ENCODE measurements around the gene PLD6.

The PLD6 gene

GRCh38 chr17:17237026-17237799, 31.1 kb upstream of the PLD6 start, which contains the start of gene FLCN:
Gene FLCN, minus strand, starts transcription at chr17:17237168. Its CDS starts 9,031 bp downstream, at chr17:17228137.
- H3K27me3 ChIP-seq (ENCODE audit: control insufficient read depth, insufficient read depth, low read length, poor library complexity, severe bottlenecking): no peaks in the 10 kb centered on the region
- peaks cover 12% of the 10 kb centered on the region for H3K4me1 ChIP-seq (ENCODE audit: control insufficient read depth, insufficient read depth, low read length)
- H3K27ac ChIP-seq (ENCODE audit: insufficient read depth, low read depth, low read length, poor library complexity, severe bottlenecking): peak within 1 kb of the TSS; percentile 99
- H3K36me3 ChIP-seq (ENCODE audit: control insufficient read depth, insufficient read depth, low read length): no peaks in the 10 kb centered on the region
- 0% methylated on average over 53 of the region's 53 CpGs for WGBS, 2 experiments
- peak within 1 kb of the TSS; percentile 98 for H3K4me3 ChIP-seq (ENCODE audit: insufficient read depth, low read depth, low read length)
- H3K9me3 ChIP-seq (ENCODE audit: control insufficient read depth, low read length): no peaks in the 10 kb centered on the region

DNA sequence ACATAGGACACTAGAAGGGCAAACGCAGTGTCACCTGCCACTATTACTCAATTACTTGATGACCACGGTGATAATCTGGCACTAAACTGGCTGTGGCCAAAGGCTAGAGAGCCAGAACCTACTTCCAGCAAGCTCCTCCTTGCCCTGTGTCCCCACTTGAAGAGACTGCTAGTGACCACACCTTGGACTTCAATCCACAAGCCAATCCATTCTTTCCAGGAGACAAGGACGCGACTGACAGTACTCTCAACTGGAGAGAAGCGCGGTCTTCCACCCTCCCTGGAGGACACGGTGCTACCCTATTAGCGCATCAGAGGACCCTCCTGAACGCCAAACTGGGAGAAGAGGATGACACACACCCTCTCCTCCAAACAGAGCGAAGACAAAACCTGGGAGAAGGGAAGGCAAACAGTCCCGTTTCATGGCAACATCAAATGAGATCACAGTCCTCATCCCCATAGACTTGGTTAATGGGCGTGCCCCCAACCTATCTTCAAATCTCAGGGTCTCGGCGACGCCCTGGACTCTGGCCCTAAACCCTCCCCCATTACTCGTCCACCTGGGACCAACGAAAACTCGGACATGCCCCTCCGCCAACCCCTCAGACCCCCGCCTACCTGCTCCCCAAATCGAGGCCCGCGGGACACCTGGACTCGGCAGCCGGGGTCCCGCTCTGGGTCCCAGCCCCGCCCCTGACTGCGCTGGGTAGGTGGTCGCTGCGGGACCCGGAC, 30.3 kb upstream of the PLD6 start:
- peak overlapping the region; percentile 99 for H3K27ac ChIP-seq (ENCODE audit: insufficient read depth, low read depth, low read length, poor library complexity, severe bottlenecking)
- WGBS, 2 experiments: 3% methylated on average over 31 of the region's 31 CpGs
- H3K27me3 ChIP-seq (ENCODE audit: control insufficient read depth, insufficient read depth, low read length, poor library complexity, severe bottlenecking): no peaks in the 10 kb centered on the region

DNA sequence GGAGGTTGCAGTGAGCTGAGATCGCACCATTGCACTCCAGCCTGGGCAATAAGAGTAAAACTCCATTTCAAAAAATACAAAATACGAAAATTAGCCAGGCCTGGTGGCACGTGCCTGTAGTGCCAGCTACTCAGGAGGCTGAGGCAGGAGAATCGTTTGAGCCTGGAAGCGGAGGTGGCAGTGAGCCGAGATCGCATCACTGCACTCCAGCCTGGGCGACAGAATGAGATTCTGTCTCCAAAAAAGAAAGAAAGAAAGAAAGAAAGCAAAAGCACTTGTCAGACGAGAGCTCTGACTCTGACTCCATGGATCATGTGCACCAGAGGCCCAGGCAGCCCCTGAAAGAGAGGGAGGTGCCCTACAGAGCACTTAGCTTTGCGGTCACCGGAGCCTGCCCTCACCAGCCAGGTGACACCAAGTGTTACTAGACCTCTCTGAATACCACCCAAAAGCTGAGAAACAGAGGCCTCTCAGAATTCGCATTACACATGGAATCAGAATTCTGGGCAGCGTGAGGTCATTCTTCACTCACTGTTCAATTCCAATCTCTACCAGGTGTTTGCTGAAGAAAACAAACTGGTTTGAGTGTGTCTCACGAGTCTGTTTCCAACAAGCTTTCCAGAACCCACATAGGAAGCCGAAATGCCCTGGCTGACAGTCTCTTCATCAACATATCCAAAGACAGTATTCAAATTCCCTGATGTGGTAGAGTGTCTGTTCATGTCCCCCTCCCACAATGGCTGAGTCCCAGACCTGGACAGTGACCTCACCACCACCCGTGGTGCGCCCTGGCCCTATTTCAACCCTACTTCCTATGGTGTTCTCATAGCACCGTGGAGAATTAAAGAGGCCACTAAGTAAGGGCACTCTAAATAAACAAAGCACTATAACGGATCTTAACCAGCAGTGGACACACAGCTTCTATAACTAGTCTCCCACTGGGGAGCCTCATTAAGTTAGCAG, 29.4 kb upstream of the PLD6 start:
- H3K36me3 ChIP-seq (ENCODE audit: control insufficient read depth, insufficient read depth, low read length): peaks cover 8% of the 10 kb centered on the region
- peaks cover 12% of the 10 kb centered on the region for H3K4me1 ChIP-seq (ENCODE audit: control insufficient read depth, insufficient read depth, low read length)
- no peak overlapping the region for H3K27ac ChIP-seq (ENCODE audit: insufficient read depth, low read depth, low read length, poor library complexity, severe bottlenecking)
- no peaks in the 10 kb centered on the region for H3K9me3 ChIP-seq (ENCODE audit: control insufficient read depth, low read length)
- H3K4me3 ChIP-seq (ENCODE audit: insufficient read depth, low read depth, low read length): peak overlapping the region; percentile 98
- no peaks in the 10 kb centered on the region for H3K27me3 ChIP-seq (ENCODE audit: control insufficient read depth, insufficient read depth, low read length, poor library complexity, severe bottlenecking)
- 79 to 87% methylated on average over 19 of the region's 19 CpGs for WGBS, 2 experiments

More for the DNA sequence above, 30.3 kb upstream of the PLD6 start:
- peak overlapping the region; percentile 98 for H3K4me3 ChIP-seq (ENCODE audit: insufficient read depth, low read depth, low read length)
- H3K4me1 ChIP-seq (ENCODE audit: control insufficient read depth, insufficient read depth, low read length): peaks cover 12% of the 10 kb centered on the region
- H3K9me3 ChIP-seq (ENCODE audit: control insufficient read depth, low read length): no peaks in the 10 kb centered on the region
- H3K36me3 ChIP-seq (ENCODE audit: control insufficient read depth, insufficient read depth, low read length): peaks cover 5% of the 10 kb centered on the region

- Histone ChIP-seq H3K27me3 (ENCODE audit: control insufficient read depth, insufficient read depth, low read length, poor library complexity, severe bottlenecking) (no peaks in the 10 kb centered on the region), H3K27ac (ENCODE audit: insufficient read depth, low read depth, low read length, poor library complexity, severe bottlenecking) (no peak overlapping the region), H3K4me3 (ENCODE audit: insufficient read depth, low read depth, low read length) (no peak overlapping the region), H3K4me1 (ENCODE audit: control insufficient read depth, insufficient read depth, low read length) (peaks cover 12% of the 10 kb centered on the region), H3K9me3 (ENCODE audit: control insufficient read depth, low read length) (no peaks in the 10 kb centered on the region), H3K36me3 (ENCODE audit: control insufficient read depth, insufficient read depth, low read length) (peaks cover 24% of the 10 kb centered on the region)
- WGBS, 2 experiments: 95 to 96% methylated on average over 11 of the region's 11 CpGs
Measured at GRCh38 chr17:17232303-17232621, 26.1 kb upstream of the PLD6 start.

DNA sequence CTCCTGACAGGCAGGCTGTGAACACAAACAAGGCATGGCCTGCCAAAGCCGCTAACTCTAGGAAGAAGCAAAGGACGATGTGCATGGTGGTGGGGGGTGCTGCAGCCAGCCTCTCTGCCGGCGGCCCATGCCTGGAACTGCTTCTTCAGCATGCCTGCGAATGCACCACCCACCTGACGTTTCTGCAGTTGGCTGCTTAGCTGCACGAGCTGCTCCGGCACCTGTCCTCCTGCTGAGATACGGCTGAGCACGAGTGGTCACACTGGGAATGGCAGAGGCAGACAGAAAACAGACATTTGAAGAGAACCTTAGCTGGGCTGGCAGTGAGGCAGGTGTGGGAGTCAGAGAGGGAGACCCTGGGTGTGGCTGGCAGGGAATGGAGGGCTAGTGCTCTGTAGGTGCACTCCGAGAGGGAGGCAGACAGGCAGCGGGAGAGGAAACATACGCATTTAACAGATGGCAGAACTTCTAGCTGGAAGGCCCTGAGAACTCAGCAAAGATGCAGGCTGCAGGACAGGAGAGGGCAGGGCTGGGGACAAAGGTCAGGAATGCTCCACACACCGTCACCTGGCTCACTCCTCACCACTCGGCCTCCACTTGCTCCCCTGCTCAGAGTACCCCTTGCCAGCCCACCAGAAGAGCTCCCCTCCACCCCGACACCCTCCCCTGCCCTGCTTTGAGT, 25.6 kb upstream of the PLD6 start:
- Histone ChIP-seq H3K4me1 (ENCODE audit: control insufficient read depth, insufficient read depth, low read length) (peaks cover 12% of the 10 kb centered on the region), H3K36me3 (ENCODE audit: control insufficient read depth, insufficient read depth, low read length) (peaks cover 27% of the 10 kb centered on the region), H3K27me3 (ENCODE audit: control insufficient read depth, insufficient read depth, low read length, poor library complexity, severe bottlenecking) (no peaks in the 10 kb centered on the region), H3K4me3 (ENCODE audit: insufficient read depth, low read depth, low read length) (no peak overlapping the region), H3K9me3 (ENCODE audit: control insufficient read depth, low read length) (no peaks in the 10 kb centered on the region), H3K27ac (ENCODE audit: insufficient read depth, low read depth, low read length, poor library complexity, severe bottlenecking) (no peak overlapping the region)
- 93 to 95% methylated on average over 16 of the region's 16 CpGs for WGBS, 2 experiments

DNA sequence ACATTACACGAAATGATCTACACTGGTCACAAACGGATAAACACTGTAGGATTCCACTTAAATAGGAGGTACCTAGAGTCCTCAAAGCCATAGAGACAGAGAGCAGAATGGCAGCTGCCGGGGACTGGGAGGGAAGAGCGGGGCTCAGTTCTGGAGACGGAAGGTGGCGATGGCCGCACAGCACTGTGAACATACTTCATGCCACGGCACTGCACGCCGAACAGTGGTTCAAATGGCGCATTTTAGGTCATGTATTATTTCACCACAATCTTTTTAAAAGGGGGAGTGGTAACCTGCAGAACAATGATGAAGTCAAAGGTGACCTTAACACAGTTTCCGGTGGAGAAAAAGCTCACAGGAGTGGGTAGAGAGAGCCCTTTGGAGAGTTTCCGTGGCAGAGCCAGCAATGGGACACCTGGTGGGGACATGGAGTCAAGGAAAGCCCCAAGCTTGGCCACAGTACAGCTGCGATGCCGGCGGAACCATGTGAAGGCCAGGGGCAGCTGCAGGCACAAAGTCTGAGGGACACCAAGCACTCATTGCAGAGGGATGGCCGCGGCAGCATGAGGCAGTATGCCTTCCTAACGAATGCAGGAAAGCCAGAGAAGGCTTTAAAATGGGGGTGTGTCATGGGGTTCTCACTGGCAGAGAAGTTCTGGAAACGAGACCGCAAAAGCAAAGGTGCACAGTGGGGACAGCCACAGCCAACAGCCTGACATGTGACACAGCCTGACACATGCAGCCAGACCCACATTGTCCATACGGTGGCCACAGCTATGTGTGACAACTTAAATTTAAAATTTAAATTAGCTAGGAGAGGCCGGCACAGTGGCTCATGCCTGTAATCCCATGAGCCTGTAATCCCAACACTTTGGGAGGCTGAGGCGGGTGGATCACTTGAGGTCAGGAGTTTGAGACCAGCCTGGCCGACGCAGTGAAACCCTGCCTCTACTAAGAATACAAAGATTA, 23.6 kb upstream of the PLD6 start:
- 92 to 94% methylated on average over 26 of the region's 26 CpGs for WGBS, 2 experiments
- H3K4me3 ChIP-seq (ENCODE audit: insufficient read depth, low read depth, low read length): no peak overlapping the region
- H3K27ac ChIP-seq (ENCODE audit: insufficient read depth, low read depth, low read length, poor library complexity, severe bottlenecking): no peak overlapping the region
- no peaks in the 10 kb centered on the region for H3K9me3 ChIP-seq (ENCODE audit: control insufficient read depth, low read length)
- no peaks in the 10 kb centered on the region for H3K4me1 ChIP-seq (ENCODE audit: control insufficient read depth, insufficient read depth, low read length)
- no peaks in the 10 kb centered on the region for H3K27me3 ChIP-seq (ENCODE audit: control insufficient read depth, insufficient read depth, low read length, poor library complexity, severe bottlenecking)
- peaks cover 43% of the 10 kb centered on the region for H3K36me3 ChIP-seq (ENCODE audit: control insufficient read depth, insufficient read depth, low read length)

GRCh38 chr17:17228521-17229279, 22.6 kb upstream of the PLD6 start:
- Histone ChIP-seq H3K36me3 (ENCODE audit: control insufficient read depth, insufficient read depth, low read length) (peaks cover 53% of the 10 kb centered on the region), H3K27me3 (ENCODE audit: control insufficient read depth, insufficient read depth, low read length, poor library complexity, severe bottlenecking) (no peaks in the 10 kb centered on the region), H3K4me3 (ENCODE audit: insufficient read depth, low read depth, low read length) (no peak overlapping the region), H3K27ac (ENCODE audit: insufficient read depth, low read depth, low read length, poor library complexity, severe bottlenecking) (no peak overlapping the region), H3K9me3 (ENCODE audit: control insufficient read depth, low read length) (no peaks in the 10 kb centered on the region), H3K4me1 (ENCODE audit: control insufficient read depth, insufficient read depth, low read length) (no peaks in the 10 kb centered on the region)
- 93 to 97% methylated on average over 17 of the region's 17 CpGs for WGBS, 2 experiments

DNA sequence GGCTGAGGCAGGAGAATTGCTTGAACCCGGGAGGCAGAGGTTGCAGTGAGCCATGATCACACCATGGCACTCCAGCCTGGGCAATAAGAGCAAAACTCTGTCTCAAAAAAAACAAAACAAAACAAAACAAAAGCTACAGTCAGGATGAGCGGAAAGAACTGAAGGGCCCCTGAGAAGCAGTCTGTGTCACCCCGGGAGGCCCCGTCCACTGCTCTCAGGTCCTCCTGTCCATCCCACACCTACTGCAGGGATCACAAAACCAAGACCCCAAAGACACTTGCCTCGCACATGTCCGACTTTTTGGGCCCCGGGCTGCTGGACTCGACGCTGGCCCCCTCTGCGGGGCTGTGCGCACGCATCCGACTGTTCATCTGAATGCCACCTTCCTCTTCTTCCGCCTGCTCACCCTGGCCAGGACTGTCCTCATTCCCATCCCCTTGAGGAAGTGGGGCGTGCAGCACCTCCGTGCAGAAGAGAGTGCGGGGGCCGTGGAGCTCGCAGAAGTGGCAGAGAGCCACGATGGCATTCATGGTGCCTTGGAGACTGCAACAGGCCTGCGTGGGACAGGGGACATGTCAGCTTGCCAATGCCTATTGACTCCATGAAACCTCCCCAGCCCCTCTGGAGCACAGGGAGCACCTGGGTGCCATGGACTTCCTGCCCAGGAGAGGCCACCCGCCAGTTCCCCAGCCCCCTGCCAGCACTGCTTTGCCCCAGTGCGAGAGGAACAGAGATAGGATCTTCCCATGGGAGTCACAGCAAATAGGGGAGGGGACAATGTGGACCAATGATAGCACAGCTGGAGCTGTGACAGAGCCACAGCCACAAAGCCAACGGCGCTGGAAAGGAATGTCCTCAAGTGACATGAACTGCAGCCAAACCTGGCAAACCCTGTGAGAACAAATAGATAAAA, 21.7 kb upstream of the PLD6 start:
- Histone ChIP-seq H3K36me3 (ENCODE audit: control insufficient read depth, insufficient read depth, low read length) (peaks cover 55% of the 10 kb centered on the region), H3K27ac (ENCODE audit: insufficient read depth, low read depth, low read length, poor library complexity, severe bottlenecking) (no peak overlapping the region)
- WGBS, 2 experiments: 96% methylated on average over 25 of the region's 25 CpGs

More for the DNA sequence above, 21.7 kb upstream of the PLD6 start:
- Histone ChIP-seq H3K4me1 (ENCODE audit: control insufficient read depth, insufficient read depth, low read length) (no peaks in the 10 kb centered on the region), H3K4me3 (ENCODE audit: insufficient read depth, low read depth, low read length) (no peak overlapping the region), H3K9me3 (ENCODE audit: control insufficient read depth, low read length) (no peaks in the 10 kb centered on the region), H3K27me3 (ENCODE audit: control insufficient read depth, insufficient read depth, low read length, poor library complexity, severe bottlenecking) (no peaks in the 10 kb centered on the region)

Measured in ectodermal cell (in vitro differentiated cells).